HG02970 (cell line): ENCODE results near the gene ITGA6.
A peak's percentile ranks its signal among the peaks of the same experiment; 100 is the strongest.

Source experiments
- ATAC-seq: cut with Tn5 transposase; IDR thresholded peaks from one replicate; pipeline ENCODE4 v1.9.1; 2021; ENCODE audit warnings: mild to moderate bottlenecking, moderate library complexity, moderate number of reproducible peaks; ENCODE audit not compliant: unreplicated experiment, low FRiP score

The ITGA6 gene

GRCh38 chr2:172552547-172553291 lies 125.3 kb downstream of the ITGA6 start:
- ATAC-seq, result no peak

GRCh38 chr2:172554352-172555271 lies 127.2 kb downstream of the ITGA6 start:
- ATAC-seq, result no peak

- ATAC-seq, result peak; percentile 5
Observed at GRCh38 chr2:172555272-172555521, 127.8 kb downstream of the ITGA6 start.
